ENCODE measurements around the gene EEFSEC.

- TF ChIP-seq POLR2A (IDR thresholded peaks at IDR 0.05) (no peak), POLR2AphosphoS5 (IDR thresholded peaks at IDR 0.05) (no peak), CTCF (IDR thresholded peaks at IDR 0.05 in 8 of 11, conservative IDR thresholded peaks at IDR 0.05 in 3 of 11) (no peak)
These were observed 267.0 kb downstream of the EEFSEC start for GRCh38 chr3:128420289-128420688.
